ENCODE results near the gene ZFYVE1. TPM values are rescaled to one million over a fixed set of nuclear protein-coding genes. Genes with fewer than 3 reads are reported as not detected.

Gene ZFYVE1
- total and polyA plus RNA-seq, 2 of the 13 experiments (the other 11 are each of a cell fraction or from before 2014, with no cell fraction given), result 2.6 to 5.3 TPM

- TF ChIP-seq HOXA9 (CRISPR knock-in tag; IDR thresholded peaks at IDR 0.05; ENCODE audit: borderline replicate concordance) (no peak), ZNF766 (CRISPR knock-in tag; IDR thresholded peaks at IDR 0.05; ENCODE audit: borderline replicate concordance) (no peak), ZNF792 (CRISPR knock-in tag; IDR thresholded peaks at IDR 0.05) (no peak)
- 97% methylated on average over 43 of the region's 43 CpGs for WGBS (ENCODE audit: low lambda C conversion rate)
- Histone ChIP-seq H3K27me3 (ENCODE audit: control insufficient read depth in 1 of 2, insufficient read depth in 2 of 2, low read length in 2 of 2) (no peaks in the 10 kb centered on the region; a peak in 1 of 5 replicates), H3K9ac (ENCODE audit: insufficient read depth, low read depth, low read length) (no peak overlapping the region), H2AFZ (ENCODE audit: low read length) (no peak overlapping the region), H3K4me2 (ENCODE audit: low read depth, low read length) (no peak overlapping the region), H3K36me3 (replicated peaks in 1 of 2; ENCODE audit: control insufficient read depth in 1 of 2, insufficient read depth in 2 of 2, low read length in 2 of 2) (no peaks in the 10 kb centered on the region), H3K9me3 (ENCODE audit: low read length) (no peaks in the 10 kb centered on the region), H3K79me2 (ENCODE audit: insufficient read depth, low read length) (peaks cover 35% of the 10 kb centered on the region), H3K4me1 (ENCODE audit: insufficient read depth, low read length) (peaks cover 19% of the 10 kb centered on the region), H3K4me3 (replicated peaks in 1 of 3; ENCODE audit: insufficient read depth in 1 of 3, low read depth in 2 of 3, low read length in 3 of 3) (no peak overlapping the region), H4K20me1 (ENCODE audit: insufficient read depth, low read length) (no peaks in the 10 kb centered on the region; the same call in 1 of the 2 replicates), H3K27ac (ENCODE audit: extremely low read length, insufficient read depth, low read length) (no peak overlapping the region)
- intact Hi-C loops (cut with micrococcal nuclease; ENCODE audit: unreplicated experiment), result no loop called here
- DNase-seq (ENCODE audit: low spot score) (no peak), FAIRE-seq (no peak), ATAC-seq (no peak)
- in situ Hi-C loops (cut with HindIII; ENCODE audit: extremely low pct_ligation_motif_present, low pct_unique_long_range_greater_than_20kb), result no loop called here
- POLR2A ChIA-PET, result no interaction called here
- BruUV-seq (replicated peaks), result no TSS peak
- CTCF ChIA-PET (ENCODE audit: low intra/inter-chr PET ratio, low total read pairs), result no interaction called here
Measured at GRCh38 chr14:72929316-72930080, 97.4 kb downstream of the ZFYVE1 start.

GRCh38 chr14:72928872-72929271 is 98.0 kb downstream of the ZFYVE1 start:
- no peak overlapping the region for H3K4me2 ChIP-seq (ENCODE audit: low read depth, low read length)
- TF ChIP-seq KLF12 (CRISPR knock-in tag; IDR thresholded peaks at IDR 0.05; ENCODE audit: borderline replicate concordance) (no peak), SAFB2 (CRISPR knock-in tag; IDR thresholded peaks at IDR 0.05; ENCODE audit: borderline replicate concordance, low read depth) (no peak), PRDM10 (CRISPR knock-in tag; IDR thresholded peaks at IDR 0.05; ENCODE audit: low read depth) (no peak), ZMYM4 (CRISPR knock-in tag; IDR thresholded peaks at IDR 0.05) (no peak), XRCC5 (optimal IDR thresholded peaks at IDR 0.05; ENCODE audit: low read length) (no peak), E2F1 (CRISPR knock-in tag; IDR thresholded peaks at IDR 0.05) (no peak), ZSCAN29 (CRISPR knock-in tag; conservative IDR thresholded peaks at IDR 0.05) (no peak), NR3C1 (CRISPR knock-in tag; IDR thresholded peaks at IDR 0.05) (no peak), KDM5B (CRISPR knock-in tag; IDR thresholded peaks at IDR 0.05; ENCODE audit: borderline replicate concordance) (no peak), ZNF747 (CRISPR knock-in tag; IDR thresholded peaks at IDR 0.05; ENCODE audit: borderline replicate concordance) (no peak), SMAD3 (CRISPR knock-in tag; IDR thresholded peaks at IDR 0.05) (no peak)

More at GRCh38 chr14:72928872-72929271, 98.0 kb downstream of the ZFYVE1 start:
- H3K4me1 ChIP-seq (ENCODE audit: insufficient read depth, low read length), result peaks cover 18% of the 10 kb centered on the region
- H2AFZ ChIP-seq (ENCODE audit: low read length), result no peak overlapping the region
- no TSS peak for BruUV-seq (replicated peaks)
- H3K79me2 ChIP-seq (ENCODE audit: insufficient read depth, low read length), result peaks cover 35% of the 10 kb centered on the region
- ATAC-seq (no peak), FAIRE-seq (no peak), DNase-seq (ENCODE audit: low spot score) (no peak)
- in situ Hi-C loops (cut with HindIII; ENCODE audit: extremely low pct_ligation_motif_present, low pct_unique_long_range_greater_than_20kb), result no loop called here
- H3K27me3 ChIP-seq (ENCODE audit: control insufficient read depth in 1 of 2, insufficient read depth in 2 of 2, low read length in 2 of 2), result no peaks in the 10 kb centered on the region; a peak in 1 of 5 replicates
- intact Hi-C loops (cut with micrococcal nuclease; ENCODE audit: unreplicated experiment), result no loop called here
- H3K9me3 ChIP-seq (ENCODE audit: low read length), result no peaks in the 10 kb centered on the region
- WGBS (ENCODE audit: low lambda C conversion rate), result 98% methylated on average over 6 of the region's 21 CpGs
- H3K36me3 ChIP-seq (replicated peaks in 1 of 2; ENCODE audit: control insufficient read depth in 1 of 2, insufficient read depth in 2 of 2, low read length in 2 of 2), result no peaks in the 10 kb centered on the region
- no peaks in the 10 kb centered on the region for H4K20me1 ChIP-seq (ENCODE audit: insufficient read depth, low read length)
- H3K27ac ChIP-seq (ENCODE audit: extremely low read length, insufficient read depth, low read length), result no peak overlapping the region
- H3K9ac ChIP-seq (ENCODE audit: insufficient read depth, low read depth, low read length), result no peak overlapping the region
- POLR2A ChIA-PET, result no interaction called here
- no peak overlapping the region for H3K4me3 ChIP-seq (replicated peaks in 1 of 3; ENCODE audit: insufficient read depth in 1 of 3, low read depth in 2 of 3, low read length in 3 of 3)
- CTCF ChIA-PET (ENCODE audit: low intra/inter-chr PET ratio, low total read pairs), result no interaction called here

Measured in HepG2 (cell line).